HepG2 (cell line): ENCODE results near the gene ARL5A. TPM values are rescaled to one million over a fixed set of nuclear protein-coding genes. Genes with fewer than 3 reads are reported as not detected.

Source experiments
- ATAC-seq: fragments of 200-7000 bp; cut with Tn5 transposase; 3 replicates; pipeline ENCODE4 v1.9.1; 2020; ENCODE audit warnings: mild to moderate bottlenecking, moderate library complexity
- BruUV-seq: library from RNA; stranded (reverse); fragments of 400-500 nt; replicated peaks from 2 replicates; lab custom pipeline; 2021; lab: Mats Ljungman, UMichigan
- CTCF ChIA-PET: fragments of 300-600 bp; formaldehyde crosslinking; extraction: SDS; loops from one replicate; lab custom pipeline; 2021; ENCODE audit warnings: low total read pairs, inconsistent platforms, low intra/inter-chr PET ratio; lab: Yijun Ruan, JAX
- POLR2A ChIA-PET: fragments of 350-600 bp; sonication (Branson Sonifier 250); formaldehyde crosslinking; loops from one replicate; lab custom pipeline; 2020; ENCODE audit warnings: antibody characterized with exemption, inconsistent platforms; lab: Yijun Ruan, JAX
- DNase-seq: peaks from one replicate; pipeline ENCODE4 v3.0.0-alpha.2; 2015; ENCODE audit warnings: low spot score
- FAIRE-seq: peaks from 3 replicates; lab custom pipeline; 2011; peaks lifted over from hg19 to GRCh38; lab: Jason Lieb, UNC
- H2AFZ ChIP-seq: one replicate; pipeline ENCODE4 v1.6.1; 2011; ENCODE audit warnings: low read length, inconsistent platforms
- H3K27ac ChIP-seq: fragments of 300-600 bp; 3 replicates; pipeline ENCODE4 v1.8.0; 2011; ENCODE audit warnings: mixed run types, mild to moderate bottlenecking, mixed read lengths, low read length, inconsistent platforms; ENCODE audit not compliant: insufficient read depth; ENCODE audit errors: extremely low read length
- H3K27me3 ChIP-seq, 2 experiments: fragments of 200-600 bp in 1 of 2; 2 replicates in 1 of 2; 3 replicates in 1 of 2; pipeline versions ENCODE4 v1.6.0 to v1.8.0; 2011; ENCODE audit warnings: low read length in 2 of 2, mild to moderate bottlenecking in 2 of 2, moderate library complexity in 2 of 2, inconsistent platforms in 1 of 2; ENCODE audit not compliant: insufficient read depth in 2 of 2, control insufficient read depth in 1 of 2
- H3K36me3 ChIP-seq, 2 experiments: fragments of 200-600 bp in 1 of 2; replicated peaks in 1 of 2; 2 replicates in 1 of 2; 3 replicates in 1 of 2; pipeline versions ENCODE4 v1.5.1 to v1.8.0; 2011; ENCODE audit warnings: low read length in 2 of 2, inconsistent platforms in 1 of 2; ENCODE audit not compliant: insufficient read depth in 2 of 2, control insufficient read depth in 1 of 2
- H3K4me1 ChIP-seq: 2 replicates; pipeline ENCODE4 v1.5.1; 2012; ENCODE audit warnings: low read length, inconsistent platforms; ENCODE audit not compliant: insufficient read depth
- H3K4me2 ChIP-seq: 2 replicates; pipeline ENCODE4 v1.6.0; 2011; ENCODE audit warnings: low read depth, low read length, inconsistent platforms
- H3K4me3 ChIP-seq, 3 experiments: fragments of 200-600 bp in 1 of 3; sonication (generic), shearing (Covaris generic) in 1 of 3; replicated peaks in 1 of 3; 2 replicates each; pipeline ENCODE4 v1.5.1; 2011 to 2016; ENCODE audit warnings: low read length in 3 of 3, inconsistent platforms in 2 of 3, low read depth in 2 of 3, mild to moderate bottlenecking in 2 of 3, control low read depth in 1 of 3, mixed read lengths in 1 of 3; ENCODE audit not compliant: insufficient read depth in 1 of 3
- H3K79me2 ChIP-seq: one replicate; pipeline ENCODE4 v1.6.1; 2011; ENCODE audit warnings: low read length, inconsistent platforms; ENCODE audit not compliant: insufficient read depth
- H3K9ac ChIP-seq: 2 replicates; pipeline ENCODE4 v1.6.0; 2011; ENCODE audit warnings: mild to moderate bottlenecking, low read depth, low read length, inconsistent platforms; ENCODE audit not compliant: insufficient read depth
- H3K9me3 ChIP-seq: 2 replicates; pipeline ENCODE4 v1.5.1; 2012; ENCODE audit warnings: mild to moderate bottlenecking, low read length
- H4K20me1 ChIP-seq: 2 replicates; pipeline ENCODE4 v1.6.0; 2011; ENCODE audit warnings: inconsistent platforms, mild to moderate bottlenecking, low read length, moderate library complexity; ENCODE audit not compliant: insufficient read depth
- ASH2L ChIP-seq: fragments of 300-600, 200-600 bp; sonication (generic); IDR thresholded peaks from 2 replicates; pipeline ENCODE4 v1.7.0; 2017; ENCODE audit warnings: low read depth, mild to moderate bottlenecking, moderate library complexity, mixed read lengths, low read length; ENCODE audit not compliant: insufficient read length
- ATF1 ChIP-seq: IDR thresholded peaks from 2 replicates; pipeline ENCODE4 v1.6.1; 2016; ENCODE audit warnings: mild to moderate bottlenecking, control low read depth
- RBM22 ChIP-seq: fragments of 200-400 bp; formaldehyde crosslinking; optimal IDR thresholded peaks from 2 replicates; pipeline ENCODE3; 2017; ENCODE audit warnings: mild to moderate bottlenecking, low read length, moderate library complexity
- ZBTB20 ChIP-seq: sonication (generic); formaldehyde crosslinking; IDR thresholded peaks from 2 replicates; pipeline ENCODE4 v1.8.1; 2023; ENCODE audit warnings: missing genetic modification reagents, low read depth, mild to moderate bottlenecking, borderline replicate concordance
- ZNF234 ChIP-seq: sonication (generic); formaldehyde crosslinking; conservative IDR thresholded peaks from 2 replicates; pipeline ENCODE4 v1.5.1; 2020; ENCODE audit warnings: mild to moderate bottlenecking, missing genetic modification reagents
- ZNF33B ChIP-seq: sonication (generic); formaldehyde crosslinking; IDR thresholded peaks from 2 replicates; pipeline ENCODE4 v1.5.1; 2020; ENCODE audit warnings: mild to moderate bottlenecking, missing genetic modification reagents
- ZNF652 ChIP-seq: IDR thresholded peaks from 2 replicates; pipeline ENCODE4 v1.6.1; 2016; ENCODE audit warnings: low read depth, borderline replicate concordance
- WGBS: methylation state at CpG from one replicate; pipeline ENCODE4 v1.1.6; 2017; ENCODE audit warnings: low lambda C conversion rate; 5-methylcytosine and 5-hydroxymethylcytosine counted together
- in situ Hi-C: cut with HindIII; loops from 2 replicates; pipeline ENCODE4 v1.10.0; 2017; ENCODE audit warnings: low pct_unique_long_range_greater_than_20kb; ENCODE audit not compliant: extremely low pct_ligation_motif_present
- intact Hi-C: fragments of 100-400 bp; cut with micrococcal nuclease; formaldehyde crosslinking; loops from one replicate; pipeline ENCODE4 v1.10.0; 2022; ENCODE audit not compliant: unreplicated experiment
- polyA plus RNA-seq, 8 experiments: library from polyadenylated mRNA; depleted of rRNA in 3 of 8; stranded (reverse) in 7 of 8; unstranded in 1 of 8; fragments of >200 nt; fragmentation: Illumina TruSeq in 4 of 8; extraction: Trizol in 4 of 8; gene quantifications; 2 replicates each; pipeline versions ENCODE4 v1.2.1 to v1.2.3, GENCODE V29; 2011 to 2016; ENCODE audit warnings: low read depth in 4 of 8, missing spikeins in 1 of 8, mixed read lengths in 1 of 8; ENCODE audit not compliant: insufficient read depth in 1 of 8
- total RNA-seq, 5 experiments: library from RNA; depleted of rRNA; stranded (reverse); fragments of >200 nt; fragmentation: Illumina TruSeq; extraction: Trizol; gene quantifications; 2 replicates each; pipeline ENCODE4 v1.2.3, GENCODE V29; 2016; ENCODE audit warnings: low read depth in 1 of 5
- TF ChIP-seq, protein P1 (sequence below): sonication (generic); formaldehyde crosslinking; IDR thresholded peaks from 2 replicates; pipeline ENCODE4 v1.4.0; 2020; ENCODE audit warnings: low read depth, missing genetic modification reagents
- TF ChIP-seq, protein P2 (sequence below): sonication (generic); formaldehyde crosslinking; IDR thresholded peaks from 2 replicates; pipeline ENCODE4 v1.4.0; 2020; ENCODE audit warnings: mild to moderate bottlenecking, missing genetic modification reagents

Gene ARL5A
- total and polyA plus RNA-seq, 2 of the 13 experiments (the other 11 are each of a cell fraction or from before 2014, with no cell fraction given): 47.5 to 149 TPM

DNA sequence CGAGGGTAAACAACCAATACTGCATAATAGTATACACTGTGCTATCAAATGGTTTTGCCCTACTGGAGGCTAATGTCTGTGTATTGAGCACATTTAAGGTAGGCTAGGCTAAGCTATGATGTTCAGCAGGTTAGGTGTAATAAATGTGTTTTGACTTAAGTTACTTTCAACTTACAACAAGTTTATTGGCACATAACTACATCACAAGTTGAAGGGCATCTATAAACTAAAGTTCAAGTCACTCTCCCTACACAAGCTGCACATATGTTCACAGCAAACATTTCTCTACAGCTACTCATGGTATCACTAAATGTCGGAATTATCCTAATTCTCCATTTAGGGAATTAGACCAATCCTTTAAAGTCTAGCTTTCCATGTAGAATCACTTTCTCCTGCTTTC lies 11.4 kb downstream of the ARL5A start:
- FAIRE-seq (no peak), DNase-seq (no peak), ATAC-seq (no peak)
- Histone ChIP-seq H3K79me2 (peaks cover 70% of the 10 kb centered on the region), H3K4me2 (no peak overlapping the region), H3K9ac (no peak overlapping the region), H3K36me3 (peaks cover 15 to 53% of the 10 kb centered on the region in 2 experiments), H4K20me1 (peaks cover 49% of the 10 kb centered on the region), H3K27ac (no peak overlapping the region), H3K27me3 (no peaks in the 10 kb centered on the region), H3K4me1 (peaks cover 10% of the 10 kb centered on the region; the same call in 1 of the 2 replicates), H2AFZ (no peak overlapping the region), H3K4me3 (no peak overlapping the region), H3K9me3 (peaks cover 2% of the 10 kb centered on the region)
- 97% methylated on average over 2 of the region's 2 CpGs for WGBS
- TF ChIP-seq ZNF33B (CRISPR knock-in tag) (no peak), RBM22 (peak; percentile 34)
- ChIA-PET POLR2A (interaction anchor here (1.5 kb wide), 1 partner anchor 11 kb away, joined by 6 read pairs; the partner anchor contains the start of gene ARL5A), CTCF (no interaction called here)
- intact Hi-C loops: no loop called here
- in situ Hi-C loops: no loop called here
- no TSS peak for BruUV-seq

DNA sequence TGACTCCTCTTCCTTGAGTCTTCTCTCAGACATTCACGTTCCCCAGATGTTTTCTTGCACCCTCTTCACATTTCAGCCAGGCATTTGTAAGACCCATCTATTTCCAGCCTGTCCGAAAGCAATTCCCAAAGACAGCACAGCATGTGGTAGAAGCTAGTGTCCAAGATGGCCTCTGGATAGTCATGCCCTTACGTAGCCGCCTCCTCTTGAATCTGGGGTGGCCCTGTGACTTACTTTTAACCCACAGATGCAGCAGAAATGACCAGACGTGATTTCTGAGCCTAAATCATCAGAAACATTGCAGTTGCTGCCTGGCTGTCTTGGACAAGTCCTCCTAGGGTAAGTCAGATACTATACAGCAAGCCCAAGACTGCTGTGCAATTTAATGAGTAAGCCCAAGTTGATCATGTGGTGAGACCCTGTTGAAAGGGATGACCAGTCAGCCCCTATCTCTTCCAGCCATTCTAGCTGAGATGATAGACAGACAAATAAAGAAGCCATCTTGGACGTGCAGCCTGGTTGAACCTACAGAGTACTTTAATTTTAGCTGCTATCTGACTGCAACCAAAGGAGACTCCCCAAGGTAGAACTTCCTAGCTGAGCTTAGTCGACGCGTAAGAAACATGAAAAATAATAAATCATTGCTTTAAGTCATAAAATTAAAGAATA lies 12.3 kb downstream of the ARL5A start:
- DNase-seq: no peak

More for the DNA sequence above, 12.3 kb downstream of the ARL5A start:
- WGBS: 98% methylated on average over 9 of the region's 9 CpGs
- Histone ChIP-seq H3K36me3 (peaks cover 16 to 58% of the 10 kb centered on the region in 2 experiments), H3K27ac (no peak overlapping the region), H3K4me3 (no peak overlapping the region), H4K20me1 (peaks cover 43% of the 10 kb centered on the region), H3K9ac (no peak overlapping the region), H2AFZ (no peak overlapping the region), H3K79me2 (peaks cover 64% of the 10 kb centered on the region), H3K27me3 (no peaks in the 10 kb centered on the region), H3K9me3 (peaks cover 7% of the 10 kb centered on the region), H3K4me1 (peaks cover 5% of the 10 kb centered on the region; the same call in 1 of the 2 replicates), H3K4me2 (no peak overlapping the region)
- TF ChIP-seq RBM22: peak; percentile 73
- TF ChIP-seq ATF1 (CRISPR knock-in tag): no peak
- TF ChIP-seq ZNF234 (CRISPR knock-in tag): no peak
- TF ChIP-seq, protein P1, sequence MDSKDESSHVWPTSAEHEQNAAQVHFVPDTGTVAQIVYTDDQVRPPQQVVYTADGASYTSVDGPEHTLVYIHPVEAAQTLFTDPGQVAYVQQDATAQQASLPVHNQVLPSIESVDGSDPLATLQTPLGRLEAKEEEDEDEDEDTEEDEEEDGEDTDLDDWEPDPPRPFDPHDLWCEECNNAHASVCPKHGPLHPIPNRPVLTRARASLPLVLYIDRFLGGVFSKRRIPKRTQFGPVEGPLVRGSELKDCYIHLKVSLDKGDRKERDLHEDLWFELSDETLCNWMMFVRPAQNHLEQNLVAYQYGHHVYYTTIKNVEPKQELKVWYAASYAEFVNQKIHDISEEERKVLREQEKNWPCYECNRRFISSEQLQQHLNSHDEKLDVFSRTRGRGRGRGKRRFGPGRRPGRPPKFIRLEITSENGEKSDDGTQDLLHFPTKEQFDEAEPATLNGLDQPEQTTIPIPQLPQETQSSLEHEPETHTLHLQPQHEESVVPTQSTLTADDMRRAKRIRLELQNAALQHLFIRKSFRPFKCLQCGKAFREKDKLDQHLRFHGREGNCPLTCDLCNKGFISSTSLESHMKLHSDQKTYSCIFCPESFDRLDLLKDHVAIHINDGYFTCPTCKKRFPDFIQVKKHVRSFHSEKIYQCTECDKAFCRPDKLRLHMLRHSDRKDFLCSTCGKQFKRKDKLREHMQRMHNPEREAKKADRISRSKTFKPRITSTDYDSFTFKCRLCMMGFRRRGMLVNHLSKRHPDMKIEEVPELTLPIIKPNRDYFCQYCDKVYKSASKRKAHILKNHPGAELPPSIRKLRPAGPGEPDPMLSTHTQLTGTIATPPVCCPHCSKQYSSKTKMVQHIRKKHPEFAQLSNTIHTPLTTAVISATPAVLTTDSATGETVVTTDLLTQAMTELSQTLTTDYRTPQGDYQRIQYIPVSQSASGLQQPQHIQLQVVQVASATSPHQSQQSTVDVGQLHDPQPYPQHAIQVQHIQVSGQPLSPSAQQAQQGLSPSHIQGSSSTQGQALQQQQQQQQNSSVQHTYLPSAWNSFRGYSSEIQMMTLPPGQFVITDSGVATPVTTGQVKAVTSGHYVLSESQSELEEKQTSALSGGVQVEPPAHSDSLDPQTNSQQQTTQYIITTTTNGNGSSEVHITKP (CRISPR knock-in tag): no peak
- TF ChIP-seq, protein P2, sequence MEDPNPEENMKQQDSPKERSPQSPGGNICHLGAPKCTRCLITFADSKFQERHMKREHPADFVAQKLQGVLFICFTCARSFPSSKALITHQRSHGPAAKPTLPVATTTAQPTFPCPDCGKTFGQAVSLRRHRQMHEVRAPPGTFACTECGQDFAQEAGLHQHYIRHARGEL (CRISPR knock-in tag): no peak
- TF ChIP-seq ASH2L: no peak
- TF ChIP-seq ZBTB20 (CRISPR knock-in tag): no peak
- TF ChIP-seq ZNF652: no peak
- CTCF ChIA-PET: no interaction called here
- no TSS peak for BruUV-seq
- ATAC-seq (no peak; the same call in 2 of the 3 replicates), FAIRE-seq (no peak)
- intact Hi-C loops: no loop called here
- POLR2A ChIA-PET: interaction anchor here (1.5 kb wide), 1 partner anchor 12 kb away, joined by 6 read pairs; the partner anchor contains the start of gene ARL5A
- in situ Hi-C loops: no loop called here
